ENCODE measurements around the gene REV3L. TPM values are rescaled to one million over a fixed set of nuclear protein-coding genes. Genes with fewer than 3 reads are reported as not detected.
"Not testable (repeated sequence)": the region's sequence is repeated elsewhere in the genome, so short reads cannot be mapped to it uniquely, and the experiment has no call there.

REV3L gene
- polyA plus RNA-seq, 2 donors: 5.2 to 6.0 TPM

- WGBS, 2 donors: 35 to 42% methylated on average over 2 of the region's 2 CpGs
- not testable (repeated sequence) for H3K4me1 ChIP-seq (ENCODE audit: control insufficient read depth in 2 of 2, insufficient read depth in 2 of 2, low read length in 1 of 2); H3K4me3 ChIP-seq (ENCODE audit: low read depth in 1 of 2, low read length in 2 of 2); H3K36me3 ChIP-seq (ENCODE audit: control insufficient read depth in 2 of 2, insufficient read depth in 2 of 2, low read length in 1 of 2); H3K9me3 ChIP-seq (ENCODE audit: control insufficient read depth in 2 of 2, insufficient read depth in 1 of 2, low read depth in 1 of 2, low read length in 1 of 2); H3K27me3 ChIP-seq (ENCODE audit: control insufficient read depth in 1 of 2, insufficient read depth in 2 of 2, low read length in 2 of 2); H3K27ac ChIP-seq (ENCODE audit: low read depth in 2 of 2, low read length in 1 of 2)
These were observed 227.2 kb downstream of the REV3L start for GRCh38 chr6:111255838-111256237.

- no peaks in the 10 kb centered on the region for H3K27me3 ChIP-seq (ENCODE audit: control insufficient read depth in 1 of 2, insufficient read depth in 2 of 2, low read length in 2 of 2)
- H3K27ac ChIP-seq (ENCODE audit: low read depth in 2 of 2, low read length in 1 of 2): no peak overlapping the region
- H3K9me3 ChIP-seq (ENCODE audit: control insufficient read depth in 2 of 2, insufficient read depth in 1 of 2, low read depth in 1 of 2, low read length in 1 of 2): no peaks in the 10 kb centered on the region
- no peaks in the 10 kb centered on the region for H3K4me1 ChIP-seq (ENCODE audit: control insufficient read depth in 2 of 2, insufficient read depth in 2 of 2, low read length in 1 of 2)
- no peak overlapping the region for H3K4me3 ChIP-seq (ENCODE audit: low read depth in 1 of 2, low read length in 2 of 2)
- WGBS, 2 donors: 86 to 90% methylated on average over 6 of the region's 6 CpGs
- no peaks in the 10 kb centered on the region for H3K36me3 ChIP-seq (ENCODE audit: control insufficient read depth in 2 of 2, insufficient read depth in 2 of 2, low read length in 1 of 2)
These were observed 228.2 kb downstream of the REV3L start for GRCh38 chr6:111254779-111255166.

DNA sequence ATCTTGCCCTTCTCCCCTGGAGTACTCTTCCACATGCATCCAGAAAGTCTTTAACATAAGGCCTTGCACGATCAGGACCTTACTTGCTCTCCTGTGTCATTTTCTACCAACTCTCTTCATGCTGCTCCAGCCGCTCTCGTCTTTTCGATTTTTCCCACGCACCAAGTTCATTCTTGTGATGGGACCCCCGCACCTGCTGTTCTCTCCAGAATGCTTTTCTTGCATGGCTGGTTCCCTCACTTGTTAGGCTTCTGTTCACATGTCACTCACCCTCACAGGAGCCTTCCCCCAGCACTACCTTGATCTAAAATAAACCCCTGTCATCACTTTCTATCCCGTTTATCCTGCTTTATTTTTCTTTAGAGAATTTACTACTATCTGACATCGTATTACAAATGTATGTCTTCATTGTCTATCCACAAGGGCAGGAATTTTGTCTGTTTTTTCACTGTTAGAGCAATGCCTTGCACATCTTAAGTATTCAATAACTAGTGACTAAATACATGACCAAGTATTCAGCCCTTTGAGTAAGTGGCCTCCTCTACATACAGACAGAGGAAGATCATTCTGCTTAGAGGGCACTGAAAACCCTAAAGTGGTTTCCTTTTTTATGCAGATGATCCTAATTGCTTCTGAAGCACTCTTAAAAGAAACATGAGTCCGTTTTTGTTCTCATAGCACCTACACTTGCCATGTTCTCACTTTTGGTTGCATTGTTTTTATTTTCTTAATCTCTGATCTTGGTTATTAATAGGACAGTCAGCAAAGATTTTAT, 228.8 kb downstream of the REV3L start:
- Histone ChIP-seq H3K27me3 (ENCODE audit: control insufficient read depth in 1 of 2, insufficient read depth in 2 of 2, low read length in 2 of 2) (no peaks in the 10 kb centered on the region), H3K4me1 (ENCODE audit: control insufficient read depth in 2 of 2, insufficient read depth in 2 of 2, low read length in 1 of 2) (no peaks in the 10 kb centered on the region), H3K27ac (ENCODE audit: low read depth in 2 of 2, low read length in 1 of 2) (no peak overlapping the region), H3K9me3 (ENCODE audit: control insufficient read depth in 2 of 2, insufficient read depth in 1 of 2, low read depth in 1 of 2, low read length in 1 of 2) (no peaks in the 10 kb centered on the region), H3K4me3 (ENCODE audit: low read depth in 1 of 2, low read length in 2 of 2) (no peak overlapping the region), H3K36me3 (ENCODE audit: control insufficient read depth in 2 of 2, insufficient read depth in 2 of 2, low read length in 1 of 2) (no peaks in the 10 kb centered on the region)
- WGBS, 2 donors: 80 to 84% methylated on average over 9 of the region's 9 CpGs

GRCh38 chr6:111252726-111253125, 230.3 kb downstream of the REV3L start:
- H3K4me3 ChIP-seq (ENCODE audit: low read depth in 1 of 2, low read length in 2 of 2): no peak overlapping the region
- H3K9me3 ChIP-seq (ENCODE audit: control insufficient read depth in 2 of 2, insufficient read depth in 1 of 2, low read depth in 1 of 2, low read length in 1 of 2): no peaks in the 10 kb centered on the region
- no peaks in the 10 kb centered on the region for H3K36me3 ChIP-seq (ENCODE audit: control insufficient read depth in 2 of 2, insufficient read depth in 2 of 2, low read length in 1 of 2)
- WGBS, 2 donors: 60 to 68% methylated on average over 3 of the region's 3 CpGs
- H3K27ac ChIP-seq (ENCODE audit: low read depth in 2 of 2, low read length in 1 of 2): no peak overlapping the region
- H3K27me3 ChIP-seq (ENCODE audit: control insufficient read depth in 1 of 2, insufficient read depth in 2 of 2, low read length in 2 of 2): no peaks in the 10 kb centered on the region
- no peaks in the 10 kb centered on the region for H3K4me1 ChIP-seq (ENCODE audit: control insufficient read depth in 2 of 2, insufficient read depth in 2 of 2, low read length in 1 of 2)

DNA sequence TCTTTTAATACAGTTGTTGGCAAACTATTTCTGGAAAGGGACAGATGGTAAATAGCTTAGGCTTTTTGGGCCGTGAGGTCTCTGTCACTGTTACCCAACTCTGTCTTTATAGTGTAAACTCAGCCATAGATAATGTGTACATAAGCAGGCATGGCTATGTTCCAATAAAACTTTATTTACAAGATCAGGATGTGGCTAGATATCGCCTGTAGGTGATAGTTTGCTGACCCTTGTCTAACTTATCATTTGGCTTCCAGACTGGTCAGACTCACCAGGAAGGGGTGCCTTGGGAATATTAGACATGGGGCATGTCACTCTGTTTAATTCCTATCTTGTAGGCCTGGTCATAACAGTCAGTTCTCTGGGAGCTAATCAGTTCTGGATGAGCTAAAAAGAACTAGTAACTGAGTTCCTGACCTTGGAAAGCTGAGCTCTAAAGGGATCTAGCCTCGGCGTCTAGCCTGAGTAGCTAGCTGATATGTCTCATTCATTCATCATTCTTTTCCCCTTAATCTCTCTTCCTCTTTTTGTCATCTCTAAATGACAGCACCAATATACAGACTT, 232.1 kb downstream of the REV3L start:
- H3K4me3 ChIP-seq (ENCODE audit: low read depth in 1 of 2, low read length in 2 of 2): no peak overlapping the region
- 58 to 59% methylated on average over 4 of the region's 4 CpGs for WGBS, 2 donors
- H3K27me3 ChIP-seq (ENCODE audit: control insufficient read depth in 1 of 2, insufficient read depth in 2 of 2, low read length in 2 of 2): no peaks in the 10 kb centered on the region
- H3K36me3 ChIP-seq (ENCODE audit: control insufficient read depth in 2 of 2, insufficient read depth in 2 of 2, low read length in 1 of 2): no peaks in the 10 kb centered on the region
- no peaks in the 10 kb centered on the region for H3K4me1 ChIP-seq (ENCODE audit: control insufficient read depth in 2 of 2, insufficient read depth in 2 of 2, low read length in 1 of 2)
- no peak overlapping the region for H3K27ac ChIP-seq (ENCODE audit: low read depth in 2 of 2, low read length in 1 of 2)
- no peaks in the 10 kb centered on the region for H3K9me3 ChIP-seq (ENCODE audit: control insufficient read depth in 2 of 2, insufficient read depth in 1 of 2, low read depth in 1 of 2, low read length in 1 of 2)

Other genes with a start within 250 kb of the REV3L start
- 10 to 100 TPM; 34.9 to 36.6 TPM for gene TRAF3IP2, start 122.7 kb upstream of the REV3L start, polyA plus RNA-seq

Measured in esophagus (tissue), 2 donors.